Astrocyte (in vitro differentiated cells and primary cell): ENCODE data around the gene ELMO1. TPM values are rescaled to one million over a fixed set of nuclear protein-coding genes. Genes with fewer than 3 reads are reported as not detected.

Experiments used
- DNase-seq: peaks from one replicate; pipeline ENCODE4 v3.0.0-alpha.2; 2010; ENCODE audit warnings: low read depth
- FAIRE-seq: peaks from 2 replicates; lab custom pipeline; 2011; peaks lifted over from hg19 to GRCh38; lab: Jason Lieb, UNC
- H2AFZ ChIP-seq: 2 replicates; pipeline ENCODE4 v1.6.0; 2012; ENCODE audit warnings: low read depth, low read length, inconsistent platforms
- H3K27ac ChIP-seq: 2 replicates; pipeline ENCODE4 v1.5.1; 2011; ENCODE audit warnings: low read depth, low read length, inconsistent platforms
- H3K27me3 ChIP-seq: 2 replicates; pipeline ENCODE4 v1.6.0; 2011; ENCODE audit warnings: low read length, inconsistent platforms; ENCODE audit not compliant: insufficient read depth
- H3K36me3 ChIP-seq: 2 replicates; pipeline ENCODE4 v1.5.1; 2011; ENCODE audit warnings: low read length, inconsistent platforms; ENCODE audit not compliant: insufficient read depth
- H3K4me1 ChIP-seq: 2 replicates; pipeline ENCODE4 v1.5.1; 2011; ENCODE audit warnings: low read length, inconsistent platforms; ENCODE audit not compliant: insufficient read depth
- H3K4me2 ChIP-seq: 2 replicates; pipeline ENCODE4 v1.6.0; 2012; ENCODE audit warnings: low read length, inconsistent platforms
- H3K4me3 ChIP-seq: 2 replicates; pipeline ENCODE4 v1.5.1; 2011; ENCODE audit warnings: low read depth, mild to moderate bottlenecking, low read length, inconsistent platforms; ENCODE audit not compliant: insufficient read depth
- H3K79me2 ChIP-seq: 2 replicates; pipeline ENCODE4 v1.6.0; 2012; ENCODE audit warnings: mild to moderate bottlenecking, low read length, inconsistent platforms; ENCODE audit not compliant: insufficient read depth
- H3K9ac ChIP-seq: 2 replicates; pipeline ENCODE4 v1.6.0; 2012; ENCODE audit warnings: mild to moderate bottlenecking, low read length, inconsistent platforms
- H3K9me3 ChIP-seq: 2 replicates; pipeline ENCODE4 v1.5.1; 2012; ENCODE audit warnings: low read depth, mild to moderate bottlenecking, low read length, inconsistent platforms; ENCODE audit not compliant: insufficient read depth
- H4K20me1 ChIP-seq: 2 replicates; pipeline ENCODE4 v1.6.0; 2012; ENCODE audit warnings: low read length, inconsistent platforms; ENCODE audit not compliant: insufficient read depth
- H3K27ac Mint-ChIP-seq: one replicate; pipeline ENCODE4 v1.8.0; 2021; ENCODE audit warnings: mild to moderate bottlenecking, mixed read lengths; ENCODE audit not compliant: unreplicated experiment
- H3K27me3 Mint-ChIP-seq: one replicate; pipeline ENCODE4 v1.8.0; 2021; ENCODE audit warnings: low read depth, mixed read lengths; ENCODE audit not compliant: unreplicated experiment
- H3K36me3 Mint-ChIP-seq: one replicate; pipeline ENCODE4 v1.8.0; 2021; ENCODE audit warnings: low read depth, mixed read lengths; ENCODE audit not compliant: unreplicated experiment
- H3K4me1 Mint-ChIP-seq: one replicate; pipeline ENCODE4 v1.8.0; 2021; ENCODE audit warnings: low read depth, mixed read lengths; ENCODE audit not compliant: unreplicated experiment
- H3K4me3 Mint-ChIP-seq: one replicate; pipeline ENCODE4 v1.8.0; 2021; ENCODE audit warnings: mild to moderate bottlenecking, moderate library complexity, mixed read lengths; ENCODE audit not compliant: unreplicated experiment
- H3K9me3 Mint-ChIP-seq: one replicate; pipeline ENCODE4 v1.8.0; 2021; ENCODE audit warnings: mild to moderate bottlenecking, mixed read lengths; ENCODE audit not compliant: unreplicated experiment
- EZH2 ChIP-seq: IDR thresholded peaks from 2 replicates; pipeline ENCODE4 v1.6.1; 2012; ENCODE audit warnings: mild to moderate bottlenecking, low read length, inconsistent platforms; ENCODE audit not compliant: insufficient read depth
- total RNA-seq: library from RNA; stranded (reverse); gene quantifications from 2 replicates; pipeline ENCODE4 v1.2.1, GENCODE V29; 2021
- TF ChIP-seq, protein P1 (sequence below): IDR thresholded peaks from 2 replicates; pipeline ENCODE4 v1.5.1; 2011; ENCODE audit warnings: low read depth, mild to moderate bottlenecking, inconsistent platforms, low read length, moderate library complexity; ENCODE audit not compliant: insufficient read depth

Gene ELMO1
- total RNA-seq, 1 donor from 2014 or later: 20.4 TPM

DNA sequence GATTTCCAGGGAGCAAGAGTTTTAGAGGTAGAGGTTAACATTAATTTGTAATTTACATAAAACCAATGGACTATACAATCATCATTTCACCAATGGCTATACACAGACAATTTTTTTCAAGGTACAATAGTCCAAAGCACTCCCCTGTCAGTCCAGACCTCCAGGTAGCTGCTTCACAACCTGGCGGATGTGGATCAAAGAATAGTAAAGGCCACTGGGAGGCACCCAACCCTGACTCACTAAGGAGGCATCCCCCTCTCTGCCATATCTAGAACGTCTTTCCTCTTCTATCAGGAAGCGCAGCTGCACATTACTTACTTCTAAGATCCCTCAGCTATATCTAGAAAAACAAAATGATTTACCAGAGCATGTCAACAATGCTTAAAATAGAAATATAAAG is 506.6 kb downstream of the ELMO1 start:
- no peaks in the 10 kb centered on the region for H3K36me3 ChIP-seq
- FAIRE-seq (no peak), DNase-seq (no peak)
- no peaks in the 10 kb centered on the region for H4K20me1 ChIP-seq
- TF ChIP-seq EZH2: no peak
- TF ChIP-seq, protein P1, sequence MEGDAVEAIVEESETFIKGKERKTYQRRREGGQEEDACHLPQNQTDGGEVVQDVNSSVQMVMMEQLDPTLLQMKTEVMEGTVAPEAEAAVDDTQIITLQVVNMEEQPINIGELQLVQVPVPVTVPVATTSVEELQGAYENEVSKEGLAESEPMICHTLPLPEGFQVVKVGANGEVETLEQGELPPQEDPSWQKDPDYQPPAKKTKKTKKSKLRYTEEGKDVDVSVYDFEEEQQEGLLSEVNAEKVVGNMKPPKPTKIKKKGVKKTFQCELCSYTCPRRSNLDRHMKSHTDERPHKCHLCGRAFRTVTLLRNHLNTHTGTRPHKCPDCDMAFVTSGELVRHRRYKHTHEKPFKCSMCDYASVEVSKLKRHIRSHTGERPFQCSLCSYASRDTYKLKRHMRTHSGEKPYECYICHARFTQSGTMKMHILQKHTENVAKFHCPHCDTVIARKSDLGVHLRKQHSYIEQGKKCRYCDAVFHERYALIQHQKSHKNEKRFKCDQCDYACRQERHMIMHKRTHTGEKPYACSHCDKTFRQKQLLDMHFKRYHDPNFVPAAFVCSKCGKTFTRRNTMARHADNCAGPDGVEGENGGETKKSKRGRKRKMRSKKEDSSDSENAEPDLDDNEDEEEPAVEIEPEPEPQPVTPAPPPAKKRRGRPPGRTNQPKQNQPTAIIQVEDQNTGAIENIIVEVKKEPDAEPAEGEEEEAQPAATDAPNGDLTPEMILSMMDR: no peak
- H3K9ac ChIP-seq: no peak overlapping the region
- peaks cover 23% of the 10 kb centered on the region for H3K9me3 ChIP-seq
- H3K4me3 Mint-ChIP-seq: no peak overlapping the region
- no peak overlapping the region for H3K4me2 ChIP-seq
- H3K4me1 ChIP-seq: no peaks in the 10 kb centered on the region
- H3K36me3 Mint-ChIP-seq: peaks cover 11% of the 10 kb centered on the region
- no peak overlapping the region for H3K27ac Mint-ChIP-seq
- H3K79me2 ChIP-seq: no peaks in the 10 kb centered on the region
- H3K4me3 ChIP-seq: no peak overlapping the region
- peaks cover 33% of the 10 kb centered on the region for H3K9me3 Mint-ChIP-seq
- no peak overlapping the region for H2AFZ ChIP-seq
- peaks cover 2% of the 10 kb centered on the region for H3K4me1 Mint-ChIP-seq
- H3K27me3 ChIP-seq: no peaks in the 10 kb centered on the region
- no peaks in the 10 kb centered on the region for H3K27me3 Mint-ChIP-seq
- no peak overlapping the region for H3K27ac ChIP-seq

DNA sequence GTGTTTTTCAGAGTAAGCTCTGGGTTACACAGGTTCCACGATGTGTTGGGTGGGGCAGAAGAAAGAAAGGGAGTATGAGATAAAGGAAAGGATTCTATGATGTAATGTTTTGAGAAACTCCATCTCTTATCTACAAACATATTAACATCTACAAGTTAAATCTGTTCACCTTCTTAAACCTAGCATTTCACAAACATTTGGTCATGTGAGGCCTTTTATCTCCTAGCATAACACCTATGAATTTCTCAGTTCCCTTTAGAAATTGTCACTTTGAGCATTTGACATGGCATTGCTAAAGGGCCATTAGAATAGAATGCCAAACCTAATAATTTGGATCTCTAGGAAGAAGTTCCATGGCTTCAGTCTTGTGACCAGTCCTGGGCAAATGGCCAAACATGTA is 507.3 kb downstream of the ELMO1 start:
- H3K27ac ChIP-seq: no peak overlapping the region
- peaks cover 39% of the 10 kb centered on the region for H3K9me3 Mint-ChIP-seq
- no peak overlapping the region for H3K4me3 Mint-ChIP-seq
- H3K27me3 Mint-ChIP-seq: no peaks in the 10 kb centered on the region
- peaks cover 2% of the 10 kb centered on the region for H3K4me1 Mint-ChIP-seq
- no peaks in the 10 kb centered on the region for H4K20me1 ChIP-seq
- H3K27ac Mint-ChIP-seq: no peak overlapping the region
- DNase-seq: no peak
- H3K4me1 ChIP-seq: no peaks in the 10 kb centered on the region
- no peaks in the 10 kb centered on the region for H3K79me2 ChIP-seq
- no peaks in the 10 kb centered on the region for H3K27me3 ChIP-seq
- H3K4me2 ChIP-seq: no peak overlapping the region
- H3K36me3 ChIP-seq: no peaks in the 10 kb centered on the region
- no peak for FAIRE-seq
- no peak overlapping the region for H3K4me3 ChIP-seq
- no peak overlapping the region for H2AFZ ChIP-seq
- peaks cover 18% of the 10 kb centered on the region for H3K36me3 Mint-ChIP-seq
- H3K9ac ChIP-seq: no peak overlapping the region
- no peak for TF ChIP-seq EZH2
- H3K9me3 ChIP-seq: peaks cover 24% of the 10 kb centered on the region

DNA sequence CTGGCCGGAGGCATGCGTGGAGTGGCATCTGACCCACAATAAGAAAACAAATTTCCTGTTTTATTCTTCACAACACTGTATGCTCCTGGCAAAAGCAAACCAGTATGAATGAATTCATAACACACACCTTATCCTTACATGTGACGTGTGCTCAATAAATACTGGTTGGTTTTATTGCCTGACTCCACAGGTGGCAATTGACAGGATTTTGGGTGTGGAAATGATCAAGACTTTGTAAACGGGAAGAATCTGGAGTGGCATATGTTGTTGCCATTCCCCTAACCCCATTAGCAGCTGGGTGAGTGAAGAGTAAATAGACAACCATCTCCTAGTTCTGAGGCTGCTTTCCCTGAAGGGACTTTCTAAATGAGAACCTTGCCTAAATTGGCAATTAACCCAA is 508.8 kb downstream of the ELMO1 start:
- Mint-ChIP-seq H3K9me3 (peaks cover 49% of the 10 kb centered on the region), H3K4me3 (no peak overlapping the region), H3K36me3 (peaks cover 24% of the 10 kb centered on the region), H3K4me1 (peaks cover 2% of the 10 kb centered on the region), H3K27ac (no peak overlapping the region), H3K27me3 (no peaks in the 10 kb centered on the region)
- Histone ChIP-seq H3K9ac (no peak overlapping the region), H3K79me2 (no peaks in the 10 kb centered on the region), H3K27me3 (no peaks in the 10 kb centered on the region), H3K9me3 (peaks cover 34% of the 10 kb centered on the region), H3K4me1 (no peaks in the 10 kb centered on the region), H3K4me3 (no peak overlapping the region), H2AFZ (no peak overlapping the region), H3K4me2 (no peak overlapping the region), H3K27ac (no peak overlapping the region), H3K36me3 (no peaks in the 10 kb centered on the region), H4K20me1 (no peaks in the 10 kb centered on the region)
- no peak for DNase-seq
- no peak for FAIRE-seq
- TF ChIP-seq EZH2: no peak
- TF ChIP-seq, protein P1: no peak
